D721Med (cell line): ENCODE data around the gene HIP1R.

ENCODE experiments used
- DNase-seq: peaks from one replicate; pipeline ENCODE4 v3.0.0; 2011; ENCODE audit warnings: low spot score; ENCODE audit not compliant: insufficient read length
- FAIRE-seq: peaks from 2 replicates; lab custom pipeline; 2011; peaks lifted over from hg19 to GRCh38; lab: Jason Lieb, UNC
- TF ChIP-seq, protein P1 (sequence below): IDR thresholded peaks from 2 replicates; pipeline ENCODE4 v1.5.1; 2012; ENCODE audit warnings: mild to moderate bottlenecking, control low read depth; ENCODE audit not compliant: insufficient read depth; ENCODE audit errors: missing control alignments

HIP1R gene

DNA sequence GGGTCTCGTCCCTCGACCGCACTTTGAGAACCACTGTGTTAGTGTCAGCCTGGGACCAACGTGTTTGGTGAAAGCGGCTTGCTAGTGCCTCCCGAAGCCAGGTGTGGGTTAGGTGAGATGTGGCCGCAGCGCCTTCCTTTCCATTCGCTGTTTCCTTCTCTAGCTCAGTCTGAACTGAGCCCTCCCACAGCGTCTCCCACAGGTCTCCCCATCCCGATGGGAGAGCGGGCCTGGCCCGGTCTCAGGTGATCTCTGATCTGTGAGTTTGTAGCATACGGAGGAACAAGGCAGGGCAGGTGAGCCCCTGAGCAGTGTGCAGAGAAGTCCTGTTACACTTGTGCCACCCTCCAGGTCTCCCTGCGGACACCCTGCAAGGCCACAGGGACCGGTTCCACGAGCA, 19.3 kb downstream of the HIP1R start:
- TF ChIP-seq, protein P1, sequence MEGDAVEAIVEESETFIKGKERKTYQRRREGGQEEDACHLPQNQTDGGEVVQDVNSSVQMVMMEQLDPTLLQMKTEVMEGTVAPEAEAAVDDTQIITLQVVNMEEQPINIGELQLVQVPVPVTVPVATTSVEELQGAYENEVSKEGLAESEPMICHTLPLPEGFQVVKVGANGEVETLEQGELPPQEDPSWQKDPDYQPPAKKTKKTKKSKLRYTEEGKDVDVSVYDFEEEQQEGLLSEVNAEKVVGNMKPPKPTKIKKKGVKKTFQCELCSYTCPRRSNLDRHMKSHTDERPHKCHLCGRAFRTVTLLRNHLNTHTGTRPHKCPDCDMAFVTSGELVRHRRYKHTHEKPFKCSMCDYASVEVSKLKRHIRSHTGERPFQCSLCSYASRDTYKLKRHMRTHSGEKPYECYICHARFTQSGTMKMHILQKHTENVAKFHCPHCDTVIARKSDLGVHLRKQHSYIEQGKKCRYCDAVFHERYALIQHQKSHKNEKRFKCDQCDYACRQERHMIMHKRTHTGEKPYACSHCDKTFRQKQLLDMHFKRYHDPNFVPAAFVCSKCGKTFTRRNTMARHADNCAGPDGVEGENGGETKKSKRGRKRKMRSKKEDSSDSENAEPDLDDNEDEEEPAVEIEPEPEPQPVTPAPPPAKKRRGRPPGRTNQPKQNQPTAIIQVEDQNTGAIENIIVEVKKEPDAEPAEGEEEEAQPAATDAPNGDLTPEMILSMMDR, result no peak
- no peak for FAIRE-seq
- no peak for DNase-seq

DNA sequence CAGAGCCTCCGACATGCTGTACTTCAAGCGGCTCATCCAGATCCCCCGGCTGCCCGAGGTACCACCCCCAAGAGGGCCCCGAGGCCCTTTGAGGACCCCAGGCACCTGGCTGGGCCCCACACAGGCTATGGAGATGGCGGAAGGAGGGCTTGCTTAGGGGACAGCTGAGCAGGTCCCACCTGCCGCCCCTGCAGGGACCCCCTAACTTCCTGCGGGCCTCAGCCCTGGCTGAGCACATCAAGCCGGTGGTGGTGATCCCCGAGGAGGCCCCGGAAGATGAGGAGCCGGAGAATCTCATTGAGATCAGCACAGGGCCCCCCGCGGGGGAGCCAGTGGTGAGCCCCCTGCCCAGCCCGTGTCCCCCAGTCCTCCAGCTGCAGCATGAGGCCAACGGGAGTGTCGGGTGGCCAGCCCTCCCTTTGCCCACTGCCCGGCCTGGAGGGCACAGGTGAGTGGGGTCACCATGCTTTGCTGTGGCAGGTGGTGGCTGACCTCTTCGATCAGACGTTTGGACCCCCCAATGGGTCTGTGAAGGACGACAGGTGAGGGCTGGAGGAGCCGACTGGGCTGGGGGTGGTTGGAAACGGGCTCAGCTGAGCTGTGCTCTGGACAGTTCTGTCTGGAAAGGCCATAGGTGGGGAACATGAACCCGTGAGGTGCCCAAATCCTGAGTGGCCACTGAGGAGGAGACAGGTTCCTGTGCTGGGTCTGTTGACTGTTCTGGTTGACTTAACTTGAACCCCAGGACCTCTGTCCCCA, 20.0 kb downstream of the HIP1R start:
- TF ChIP-seq, protein P1, result no peak
- no peak for FAIRE-seq
- no peak for DNase-seq

DNA sequence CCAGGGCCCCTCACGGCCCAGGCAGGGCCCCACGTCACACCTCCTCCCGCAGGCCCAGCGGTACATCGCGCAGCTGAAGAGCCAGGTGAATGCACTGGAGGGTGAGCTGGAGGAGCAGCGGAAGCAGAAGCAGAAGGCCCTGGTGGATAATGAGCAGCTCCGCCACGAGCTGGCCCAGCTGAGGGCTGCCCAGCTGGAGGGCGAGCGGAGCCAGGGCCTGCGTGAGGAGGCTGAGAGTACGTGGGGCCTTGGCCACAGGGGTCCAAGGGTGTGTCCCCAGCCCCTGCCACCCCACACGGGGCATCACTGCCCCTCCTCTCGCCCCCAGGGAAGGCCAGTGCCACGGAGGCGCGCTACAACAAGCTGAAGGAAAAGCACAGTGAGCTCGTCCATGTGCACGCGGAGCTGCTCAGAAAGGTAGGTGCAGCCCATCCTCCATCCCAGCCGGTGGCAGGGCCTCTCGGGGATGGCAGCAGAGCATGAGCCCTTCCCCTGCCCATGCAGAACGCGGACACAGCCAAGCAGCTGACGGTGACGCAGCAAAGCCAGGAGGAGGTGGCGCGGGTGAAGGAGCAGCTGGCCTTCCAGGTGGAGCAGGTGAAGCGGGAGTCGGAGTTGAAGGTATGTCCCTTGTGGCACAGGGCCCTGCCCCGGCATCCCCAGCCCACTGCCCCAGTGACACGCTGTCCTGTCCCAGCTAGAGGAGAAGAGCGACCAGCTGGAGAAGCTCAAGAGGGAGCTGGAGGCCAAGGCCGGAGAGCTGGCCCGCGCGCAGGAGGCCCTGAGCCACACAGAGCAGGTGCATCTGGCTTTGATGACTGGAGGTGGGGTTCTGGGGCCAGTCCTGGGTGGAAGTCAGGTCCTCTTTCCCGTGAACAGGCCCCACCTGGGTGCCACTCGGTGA, 20.9 kb downstream of the HIP1R start:
- FAIRE-seq (no peak), DNase-seq (no peak)
- TF ChIP-seq, protein P1, result no peak

DNA sequence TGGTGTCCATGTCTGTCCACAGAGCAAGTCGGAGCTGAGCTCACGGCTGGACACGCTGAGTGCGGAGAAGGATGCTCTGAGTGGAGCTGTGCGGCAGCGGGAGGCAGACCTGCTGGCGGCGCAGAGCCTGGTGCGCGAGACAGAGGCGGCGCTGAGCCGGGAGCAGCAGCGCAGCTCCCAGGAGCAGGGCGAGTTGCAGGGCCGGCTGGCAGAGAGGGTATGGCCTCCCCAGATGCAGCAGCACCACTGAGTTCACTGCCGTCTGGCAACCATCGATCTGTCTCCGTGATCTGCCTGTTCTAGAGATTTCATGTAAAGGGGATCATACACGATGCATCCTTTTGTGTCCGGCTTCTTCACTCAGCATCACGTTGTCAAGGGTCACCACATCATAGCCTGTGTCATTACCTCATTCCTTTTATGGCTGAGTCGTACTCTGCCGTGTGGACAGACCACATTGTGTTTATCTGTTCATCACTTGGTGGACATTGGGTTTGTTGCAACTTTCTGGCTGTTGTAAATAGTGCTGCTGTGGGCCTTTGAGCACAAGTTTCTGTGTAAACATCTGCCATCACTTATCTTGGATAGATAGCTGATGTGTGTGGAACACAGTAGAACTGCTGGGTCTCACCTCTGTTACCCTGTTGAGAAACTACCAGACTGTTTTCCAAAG, 21.9 kb downstream of the HIP1R start:
- TF ChIP-seq, protein P1, result no peak
- FAIRE-seq, result no peak
- DNase-seq, result no peak

DNA sequence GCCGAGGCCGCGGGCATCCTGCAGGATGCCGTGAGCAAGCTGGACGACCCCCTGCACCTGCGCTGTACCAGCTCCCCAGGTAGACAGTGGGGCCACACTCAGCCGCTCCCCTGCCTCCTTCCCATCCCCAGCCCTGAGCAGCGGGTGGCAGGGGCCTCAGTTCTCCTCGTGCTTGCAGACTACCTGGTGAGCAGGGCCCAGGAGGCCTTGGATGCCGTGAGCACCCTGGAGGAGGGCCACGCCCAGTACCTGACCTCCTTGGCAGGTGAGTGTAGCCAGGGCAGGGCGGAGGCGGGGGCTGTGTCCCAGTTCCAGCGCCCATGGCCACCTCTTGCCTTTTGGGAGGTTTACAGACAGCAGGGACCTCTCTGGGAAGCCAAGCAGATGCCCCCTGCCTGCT, 22.9 kb downstream of the HIP1R start:
- no peak for DNase-seq
- TF ChIP-seq, protein P1, result no peak
- FAIRE-seq, result no peak

DNA sequence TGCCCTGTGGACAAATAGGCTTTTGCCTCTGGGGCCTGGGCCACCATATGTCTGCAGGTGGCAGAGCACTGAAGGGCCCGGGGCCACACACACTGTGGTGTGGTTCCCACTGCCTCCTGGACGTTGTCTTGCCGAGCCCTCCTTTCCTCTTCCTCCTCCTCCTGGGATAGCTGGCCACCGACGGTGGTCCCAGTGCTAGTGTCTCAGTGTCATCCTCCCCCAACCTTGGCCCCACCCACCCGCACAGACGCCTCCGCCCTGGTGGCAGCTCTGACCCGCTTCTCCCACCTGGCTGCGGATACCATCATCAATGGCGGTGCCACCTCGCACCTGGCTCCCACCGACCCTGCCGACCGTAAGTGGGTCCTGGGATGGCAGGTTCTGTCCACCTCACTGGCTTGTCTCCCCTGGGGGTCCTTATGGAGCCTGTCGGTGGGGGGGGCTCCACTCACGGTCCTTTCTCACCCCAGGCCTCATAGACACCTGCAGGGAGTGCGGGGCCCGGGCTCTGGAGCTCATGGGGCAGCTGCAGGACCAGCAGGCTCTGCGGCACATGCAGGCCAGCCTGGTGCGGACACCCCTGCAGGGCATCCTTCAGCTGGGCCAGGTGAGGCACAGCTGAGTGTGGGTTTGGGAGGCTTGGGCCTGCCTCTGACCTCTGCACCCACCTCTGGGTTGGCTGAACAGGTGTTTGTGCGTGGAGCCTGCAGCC, 23.5 kb downstream of the HIP1R start:
- DNase-seq, result no peak
- TF ChIP-seq, protein P1, result no peak
- FAIRE-seq, result no peak
